B cell (primary cell): ENCODE measurements around the gene CXCL12. TPM values are rescaled to one million over a fixed set of nuclear protein-coding genes. Genes with fewer than 3 reads are reported as not detected.

ENCODE experiments used
- ATAC-seq: fragments of 200-7000 bp; cut with Tn5 transposase; one replicate; pipeline ENCODE4 v1.10.0; 2021; ENCODE audit warnings: low read depth, mild to moderate bottlenecking, moderate number of reproducible peaks, moderate library complexity
- CTCF ChIA-PET: fragments of 350-600 bp; sonication (Branson Sonifier 250); formaldehyde crosslinking; loops from one replicate; lab custom pipeline; 2021; ENCODE audit warnings: antibody characterized with exemption, inconsistent platforms; lab: Charles Lee
- POLR2A ChIA-PET: fragments of 350-600 bp; sonication (Branson Sonifier 250); formaldehyde crosslinking; loops from one replicate; lab custom pipeline; 2021; ENCODE audit warnings: antibody characterized with exemption; lab: Charles Lee
- DNase-seq: peaks from one replicate; pipeline ENCODE4 v3.0.0; 2013
- H2AFZ ChIP-seq: 2 replicates; pipeline ENCODE4 v1.6.1; 2012; ENCODE audit warnings: mild to moderate bottlenecking, low read depth, low read length; ENCODE audit not compliant: insufficient read depth, poor library complexity, severe bottlenecking
- H3K27ac ChIP-seq, 2 donors: 1 replicate in 1 of 2; 2 replicates in 1 of 2; pipeline ENCODE4 v1.5.1; 2012 to 2013; ENCODE audit warnings: low read length in 2 of 2, mild to moderate bottlenecking in 2 of 2, moderate library complexity in 1 of 2
- H3K27me3 ChIP-seq, 4 experiments: fragments of 200-600 bp in 1 of 4; sonication (generic) in 1 of 4; replicated peaks in 1 of 4; 1 replicate in 2 of 4; 2 replicates in 2 of 4; pipeline versions ENCODE4 v1.6.1 to v1.7.0; 2013 to 2016; ENCODE audit warnings: low read length in 3 of 4, mild to moderate bottlenecking in 2 of 4, mixed read lengths in 1 of 4, moderate library complexity in 1 of 4; ENCODE audit not compliant: insufficient read depth in 4 of 4, control insufficient read depth in 3 of 4; ENCODE audit errors: control extremely low read depth in 1 of 4
- H3K36me3 ChIP-seq, 2 experiments: replicated peaks in 1 of 2; 1 replicate in 1 of 2; 2 replicates in 1 of 2; pipeline versions ENCODE4 v1.6.1 to v1.7.1; 2013; ENCODE audit warnings: low read length in 1 of 2; ENCODE audit not compliant: insufficient read depth in 2 of 2, control insufficient read depth in 1 of 2; ENCODE audit errors: control extremely low read depth in 1 of 2, extremely low read depth in 1 of 2
- H3K4me1 ChIP-seq, 2 donors: fragments of 200-600 bp in 1 of 2; sonication (generic) in 1 of 2; 1 replicate in 1 of 2; 2 replicates in 1 of 2; pipeline versions ENCODE4 v1.5.1 to v1.6.1; 2013 to 2017; ENCODE audit warnings: low read length in 2 of 2; ENCODE audit not compliant: control insufficient read depth in 2 of 2, insufficient read depth in 2 of 2
- H3K4me2 ChIP-seq: replicated peaks from 2 replicates; pipeline ENCODE3; 2012; ENCODE audit warnings: mild to moderate bottlenecking, low read depth, low read length; ENCODE audit not compliant: poor library complexity, severe bottlenecking
- H3K4me3 ChIP-seq, 5 experiments: fragments of 200-600 bp in 1 of 5; sonication (generic) in 1 of 5; 1 replicate in 3 of 5; 2 replicates in 2 of 5; pipeline versions ENCODE4 v1.5.1 to v1.7.0; 2011 to 2016; ENCODE audit warnings: low read length in 4 of 5, mild to moderate bottlenecking in 4 of 5, low read depth in 2 of 5, control low read depth in 1 of 5, moderate library complexity in 1 of 5; ENCODE audit not compliant: insufficient read depth in 1 of 5; ENCODE audit errors: control extremely low read depth in 1 of 5, extremely low read depth in 1 of 5
- H3K79me2 ChIP-seq: fragments of 200-600 bp; sonication (generic); one replicate; pipeline ENCODE4 v1.6.0; 2016; ENCODE audit warnings: low read length; ENCODE audit not compliant: control insufficient read depth, insufficient read depth
- H3K9ac ChIP-seq: fragments of 200-600 bp; sonication (generic); 2 replicates; pipeline ENCODE4 v1.6.1; 2017; ENCODE audit warnings: mild to moderate bottlenecking, low read length, moderate library complexity
- H3K9me3 ChIP-seq, 3 donors: one replicate each; pipeline versions ENCODE4 v1.6.1 to v1.7.1; 2013; ENCODE audit warnings: low read length in 2 of 3; ENCODE audit not compliant: control insufficient read depth in 2 of 3, insufficient read depth in 1 of 3; ENCODE audit errors: control extremely low read depth in 1 of 3
- H4K20me1 ChIP-seq: 2 replicates; pipeline ENCODE4 v1.6.0; 2012; ENCODE audit warnings: mild to moderate bottlenecking, low read length; ENCODE audit not compliant: insufficient read depth, control insufficient read depth, poor library complexity, severe bottlenecking
- H3K27ac Mint-ChIP-seq: one replicate; pipeline ENCODE4 v1.8.0; 2021; ENCODE audit warnings: mixed read lengths
- H3K27me3 Mint-ChIP-seq: one replicate; pipeline ENCODE4 v1.8.0; 2021; ENCODE audit warnings: mixed read lengths
- H3K4me1 Mint-ChIP-seq: one replicate; pipeline ENCODE4 v1.8.0; 2021; ENCODE audit warnings: mixed read lengths
- H3K4me3 Mint-ChIP-seq: one replicate; pipeline ENCODE4 v1.8.0; 2021; ENCODE audit warnings: mixed read lengths
- H3K9me3 Mint-ChIP-seq: one replicate; pipeline ENCODE4 v1.8.0; 2022; ENCODE audit warnings: mixed read lengths; ENCODE audit not compliant: insufficient read depth
- EZH2 ChIP-seq: IDR thresholded peaks from 2 replicates; pipeline ENCODE4 v1.6.1; 2012; ENCODE audit warnings: borderline replicate concordance, low read depth, mild to moderate bottlenecking, moderate library complexity, low read length; ENCODE audit not compliant: insufficient read depth, poor library complexity, severe bottlenecking
- WGBS: methylation state at CpG from one replicate; pipeline ENCODE4 v1.1.5; 2013; ENCODE audit warnings: missing lambda C conversion rate; ENCODE audit not compliant: insufficient coverage; 5-methylcytosine and 5-hydroxymethylcytosine counted together
- intact Hi-C: fragments of 100-400 bp; cut with micrococcal nuclease; formaldehyde crosslinking; loops from one replicate; pipeline ENCODE4 v1.10.0; 2022
- polyA plus RNA-seq: library from polyadenylated mRNA; depleted of rRNA; stranded (reverse); fragments of >200 nt; gene quantifications from 2 replicates; pipeline ENCODE4 v1.2.3, GENCODE V29; 2012
- total RNA-seq, 2 donors: library from RNA; stranded (reverse); fragments of 120-200 nt in 1 of 2; gene quantifications; 1 replicate in 1 of 2; 2 replicates in 1 of 2; pipeline versions ENCODE4 v1.2.3 to v1.2.4, GENCODE V29; 2013 to 2022
- TF ChIP-seq, protein P1 (sequence below): fragments of 200-600 bp; IDR thresholded peaks from one replicate; pipeline ENCODE4 v1.8.0; 2022; ENCODE audit warnings: antibody characterized with exemption, mild to moderate bottlenecking

CXCL12 gene
- total and polyA plus RNA-seq, 2 donors (not counting 1 experiment from before 2014, with no cell fraction given), result not detected

GRCh38 chr10:44344727-44345126, 40.2 kb downstream of the CXCL12 start:
- no peak overlapping the region for H2AFZ ChIP-seq
- H3K36me3 ChIP-seq, result no peaks in the 10 kb centered on the region
- no peak overlapping the region for H3K27ac ChIP-seq
- no peaks in the 10 kb centered on the region for H4K20me1 ChIP-seq
- TF ChIP-seq EZH2, result no peak
- TF ChIP-seq, protein P1, sequence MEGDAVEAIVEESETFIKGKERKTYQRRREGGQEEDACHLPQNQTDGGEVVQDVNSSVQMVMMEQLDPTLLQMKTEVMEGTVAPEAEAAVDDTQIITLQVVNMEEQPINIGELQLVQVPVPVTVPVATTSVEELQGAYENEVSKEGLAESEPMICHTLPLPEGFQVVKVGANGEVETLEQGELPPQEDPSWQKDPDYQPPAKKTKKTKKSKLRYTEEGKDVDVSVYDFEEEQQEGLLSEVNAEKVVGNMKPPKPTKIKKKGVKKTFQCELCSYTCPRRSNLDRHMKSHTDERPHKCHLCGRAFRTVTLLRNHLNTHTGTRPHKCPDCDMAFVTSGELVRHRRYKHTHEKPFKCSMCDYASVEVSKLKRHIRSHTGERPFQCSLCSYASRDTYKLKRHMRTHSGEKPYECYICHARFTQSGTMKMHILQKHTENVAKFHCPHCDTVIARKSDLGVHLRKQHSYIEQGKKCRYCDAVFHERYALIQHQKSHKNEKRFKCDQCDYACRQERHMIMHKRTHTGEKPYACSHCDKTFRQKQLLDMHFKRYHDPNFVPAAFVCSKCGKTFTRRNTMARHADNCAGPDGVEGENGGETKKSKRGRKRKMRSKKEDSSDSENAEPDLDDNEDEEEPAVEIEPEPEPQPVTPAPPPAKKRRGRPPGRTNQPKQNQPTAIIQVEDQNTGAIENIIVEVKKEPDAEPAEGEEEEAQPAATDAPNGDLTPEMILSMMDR, result no peak
- H3K4me2 ChIP-seq, result no peak overlapping the region
- ChIA-PET CTCF (no interaction called here), POLR2A (no interaction called here)
- no peak overlapping the region for H3K4me3 ChIP-seq
- ATAC-seq (no peak), DNase-seq (no peak)
- Mint-ChIP-seq H3K27me3 (no peaks in the 10 kb centered on the region), H3K4me1 (no peaks in the 10 kb centered on the region), H3K4me3 (no peak overlapping the region), H3K9me3 (no peaks in the 10 kb centered on the region), H3K27ac (no peak overlapping the region)
- intact Hi-C loops, result no loop called here
- no peaks in the 10 kb centered on the region for H3K79me2 ChIP-seq
- no peak overlapping the region for H3K9ac ChIP-seq
- H3K9me3 ChIP-seq, result no peaks in the 10 kb centered on the region
- WGBS, result 89% methylated on average over 3 of the region's 6 CpGs
- no peaks in the 10 kb centered on the region for H3K4me1 ChIP-seq
- no peaks in the 10 kb centered on the region for H3K27me3 ChIP-seq

- H3K27ac Mint-ChIP-seq, result no peak overlapping the region
Measured at GRCh38 chr10:44343843-44344242, 41.1 kb downstream of the CXCL12 start.

More at GRCh38 chr10:44343843-44344242, 41.1 kb downstream of the CXCL12 start:
- POLR2A ChIA-PET, result no interaction called here
- no peaks in the 10 kb centered on the region for H3K27me3 Mint-ChIP-seq
- H3K4me3 Mint-ChIP-seq, result no peak overlapping the region
- no peaks in the 10 kb centered on the region for H3K36me3 ChIP-seq
- intact Hi-C loops, result no loop called here
- no peak overlapping the region for H3K4me2 ChIP-seq
- DNase-seq (no peak), ATAC-seq (no peak)
- no peak overlapping the region for H3K4me3 ChIP-seq
- CTCF ChIA-PET, result no interaction called here
- no peak for TF ChIP-seq EZH2
- TF ChIP-seq, protein P1, result no peak
- H3K4me1 ChIP-seq, result no peaks in the 10 kb centered on the region
- 78% methylated on average over 2 of the region's 3 CpGs for WGBS
- no peaks in the 10 kb centered on the region for H3K4me1 Mint-ChIP-seq
- no peaks in the 10 kb centered on the region for H3K79me2 ChIP-seq
- H3K9ac ChIP-seq, result no peak overlapping the region
- H3K9me3 ChIP-seq, result no peaks in the 10 kb centered on the region
- H3K9me3 Mint-ChIP-seq, result no peaks in the 10 kb centered on the region
- H3K27ac ChIP-seq, result no peak overlapping the region
- no peaks in the 10 kb centered on the region for H3K27me3 ChIP-seq
- H2AFZ ChIP-seq, result no peak overlapping the region
- no peaks in the 10 kb centered on the region for H4K20me1 ChIP-seq
